GM10266 (cell line): ENCODE measurements around the gene SFT2D2.
"Not testable (repeated sequence)": the region's sequence is repeated elsewhere in the genome, so short reads cannot be mapped to it uniquely, and the experiment has no call there.

Source experiments
- DNase-seq: peaks from one replicate; pipeline ENCODE4 v3.0.0; 2012; ENCODE audit errors: extremely low spot score
- CTCF ChIP-seq: IDR thresholded peaks from 2 replicates; pipeline ENCODE4 v1.5.1; 2012; ENCODE audit warnings: mild to moderate bottlenecking, low read depth; ENCODE audit not compliant: control insufficient read depth, insufficient read depth; ENCODE audit errors: missing control alignments

SFT2D2 gene

GRCh38 chr1:168190403-168190802 is 35.4 kb upstream of the SFT2D2 start:
- no peak for TF ChIP-seq CTCF
- no peak for DNase-seq

- DNase-seq, result no peak
- no peak for TF ChIP-seq CTCF
Observed at GRCh38 chr1:168195199-168196135, 30.3 kb upstream of the SFT2D2 start.

GRCh38 chr1:168199056-168199455 is 26.7 kb upstream of the SFT2D2 start:
- TF ChIP-seq CTCF, result no peak
- DNase-seq, result no peak

- no peak for DNase-seq
- no peak for TF ChIP-seq CTCF
Observed at GRCh38 chr1:168202941-168203654, 22.7 kb upstream of the SFT2D2 start.

GRCh38 chr1:168206111-168206510 is 19.7 kb upstream of the SFT2D2 start:
- TF ChIP-seq CTCF, result no peak
- no peak for DNase-seq

- not testable (repeated sequence) for DNase-seq
Observed at GRCh38 chr1:168207673-168208072, 18.1 kb upstream of the SFT2D2 start.

- no peak for TF ChIP-seq CTCF
- no peak for DNase-seq
Observed at GRCh38 chr1:168210312-168210711, 15.5 kb upstream of the SFT2D2 start.
